B cell (primary cell): ENCODE data around the gene TMEM235.

ENCODE experiments used
- CTCF ChIP-seq: fragments of 200-600 bp; IDR thresholded peaks from one replicate; pipeline ENCODE4 v1.8.0; 2022; ENCODE audit warnings: antibody characterized with exemption, mild to moderate bottlenecking
- EZH2 ChIP-seq: IDR thresholded peaks from 2 replicates; pipeline ENCODE4 v1.6.1; 2012; ENCODE audit warnings: borderline replicate concordance, low read depth, mild to moderate bottlenecking, moderate library complexity, low read length; ENCODE audit not compliant: insufficient read depth, poor library complexity, severe bottlenecking

DNA sequence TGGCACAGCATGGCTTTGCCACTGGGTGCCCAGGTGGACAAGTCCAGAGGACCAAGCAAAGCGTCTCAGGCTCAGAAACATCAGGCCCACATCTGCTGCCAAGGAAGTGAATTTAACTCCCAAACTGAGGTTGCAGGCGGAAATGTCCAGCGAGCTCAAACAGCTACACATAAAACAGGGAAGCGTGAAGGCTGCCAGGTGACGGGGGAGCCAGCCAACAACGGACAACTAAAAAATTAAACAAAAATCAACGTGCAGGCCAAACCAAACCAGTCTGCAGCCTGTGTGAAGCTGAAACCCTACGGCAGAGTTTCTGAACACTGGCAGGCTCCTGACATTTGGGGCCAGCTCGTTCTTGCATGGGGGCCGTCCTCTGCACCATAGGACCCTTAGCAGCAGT is 47.1 kb upstream of the TMEM235 start:
- TF ChIP-seq EZH2 (no peak), CTCF (no peak)
